ENCODE measurements around the gene GRIA2. TPM values are rescaled to one million over a fixed set of nuclear protein-coding genes. Genes with fewer than 3 reads are reported as not detected.

GRIA2 gene
- total and polyA plus RNA-seq, 5 donors: 0.09 TPM; not detected in 4

GRCh38 chr4:157372567-157372966, 152.0 kb downstream of the GRIA2 start:
- Histone ChIP-seq H3K27ac (ENCODE audit: low read length) (no peak overlapping the region), H3K4me1 (ENCODE audit: control insufficient read depth, insufficient read depth, low read length) (no peaks in the 10 kb centered on the region), H3K27me3 (ENCODE audit: control insufficient read depth, insufficient read depth) (no peaks in the 10 kb centered on the region), H3K4me3 (ENCODE audit: low read length) (no peak overlapping the region), H3K9me3 (ENCODE audit: control insufficient read depth, low read length) (no peaks in the 10 kb centered on the region)
- ATAC-seq (no peak), DNase-seq (no peak)
- WGBS: 86% methylated on average over 3 of the region's 3 CpGs
- intact Hi-C loops (cut with DNase I): no loop called here

GRCh38 chr4:157389741-157390140, 169.2 kb downstream of the GRIA2 start:
- Histone ChIP-seq H3K4me3 (ENCODE audit: low read length) (no peak overlapping the region), H3K9me3 (ENCODE audit: control insufficient read depth, low read length) (no peaks in the 10 kb centered on the region), H3K27ac (ENCODE audit: low read length) (no peak overlapping the region), H3K4me1 (ENCODE audit: control insufficient read depth, insufficient read depth, low read length) (no peaks in the 10 kb centered on the region), H3K27me3 (ENCODE audit: control insufficient read depth, insufficient read depth) (no peaks in the 10 kb centered on the region)
- no peak for DNase-seq
- intact Hi-C loops (cut with DNase I): no loop called here
- WGBS: 43% methylated on average over 3 of the region's 3 CpGs
- no peak for ATAC-seq

DNA sequence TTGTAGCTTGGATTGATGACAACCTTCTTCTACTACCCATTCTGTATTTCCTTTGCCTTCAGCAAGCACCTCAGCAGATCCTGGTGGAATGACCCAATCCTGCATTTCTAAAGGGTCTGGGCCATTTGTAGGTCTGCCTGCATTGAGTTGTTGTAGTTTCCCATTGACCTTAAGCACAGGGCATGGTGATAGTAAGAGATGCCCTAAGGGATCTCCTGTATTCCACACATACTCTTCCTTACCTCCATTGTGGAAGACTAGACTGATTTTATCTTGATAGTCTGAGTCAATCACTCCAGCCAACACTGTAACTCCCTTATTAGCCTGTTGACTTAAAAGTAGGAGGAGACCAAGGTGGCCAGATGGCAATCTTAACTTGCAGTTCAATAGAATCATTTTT, 184.5 kb downstream of the GRIA2 start:
- intact Hi-C loops (cut with DNase I): no loop called here
- Histone ChIP-seq H3K9me3 (ENCODE audit: control insufficient read depth, low read length) (no peaks in the 10 kb centered on the region), H3K4me3 (ENCODE audit: low read length) (no peak overlapping the region), H3K4me1 (ENCODE audit: control insufficient read depth, insufficient read depth, low read length) (no peaks in the 10 kb centered on the region), H3K27me3 (ENCODE audit: control insufficient read depth, insufficient read depth) (no peaks in the 10 kb centered on the region), H3K27ac (ENCODE audit: low read length) (no peak overlapping the region)
- ATAC-seq: no peak
- DNase-seq: no peak

Other genes with a start within 250 kb of the GRIA2 start
- gene PDGFC, start 248.9 kb upstream of the GRIA2 start, total RNA-seq: 10 to 100 TPM; 13.6 to 17.9 (median 16.0) TPM
- 6.5 TPM for gene PDGFC, start 248.9 kb upstream of the GRIA2 start, polyA plus RNA-seq
- 10 to 100 TPM in 3 of 4 donors, 1 to 10 TPM in 1; 10.0 to 16.9 (median 15.8) TPM for gene GLRB, start 144.6 kb upstream of the GRIA2 start, total RNA-seq
- gene GLRB, start 144.6 kb upstream of the GRIA2 start, polyA plus RNA-seq: 8.4 TPM